NCI-H2107 treated with DMSO at 0.1 percent for 48 hours (cell line): ENCODE data around the gene FAM184B.

Experiments
- DNase-seq: peaks from one replicate; lab custom pipeline; 2025; ENCODE audit not compliant: unreplicated experiment; lab: John Stamatoyannopoulos, UW

FAM184B gene

GRCh38 chr4:17642398-17642783, 139.0 kb downstream of the FAM184B start:
- DNase-seq = no peak

- no peak for DNase-seq
Observed at GRCh38 chr4:17639136-17639535, 142.3 kb downstream of the FAM184B start.

GRCh38 chr4:17636696-17637622, 144.5 kb downstream of the FAM184B start:
- DNase-seq = peak; percentile 2

GRCh38 chr4:17636341-17636695, 145.1 kb downstream of the FAM184B start:
- no peak for DNase-seq

GRCh38 chr4:17635056-17635455, 146.4 kb downstream of the FAM184B start:
- no peak for DNase-seq

- no peak for DNase-seq
Observed at GRCh38 chr4:17633600-17633999, 147.8 kb downstream of the FAM184B start.

- no peak for DNase-seq
Observed at GRCh38 chr4:17630228-17630627, 151.2 kb downstream of the FAM184B start.

- DNase-seq = no peak
Observed at GRCh38 chr4:17624821-17625220, 156.6 kb downstream of the FAM184B start.

- no peak for DNase-seq
Observed at GRCh38 chr4:17623451-17624001, 157.9 kb downstream of the FAM184B start.

GRCh38 chr4:17619416-17620105, 161.9 kb downstream of the FAM184B start:
- DNase-seq = no peak

- no peak for DNase-seq
Observed at GRCh38 chr4:17618926-17619325, 162.5 kb downstream of the FAM184B start.

GRCh38 chr4:17616283-17616682, 165.1 kb downstream of the FAM184B start:
- DNase-seq = no peak

GRCh38 chr4:17614416-17615299, 166.8 kb downstream of the FAM184B start, which contains the start of gene MED28:
MED28 (plus strand) TSS chr4:17614641; CDS start chr4:17614655, 14 bp downstream.
- DNase-seq = peak; percentile 82

GRCh38 chr4:17613761-17614415, 167.5 kb downstream of the FAM184B start:
- DNase-seq = no peak

- no peak for DNase-seq
Observed at GRCh38 chr4:17605236-17605635, 176.2 kb downstream of the FAM184B start.

GRCh38 chr4:17599826-17600225, 181.6 kb downstream of the FAM184B start:
- no peak for DNase-seq

GRCh38 chr4:17597517-17597916, 183.9 kb downstream of the FAM184B start:
- no peak for DNase-seq

GRCh38 chr4:17595471-17596005, 185.9 kb downstream of the FAM184B start:
- DNase-seq = no peak

- no peak for DNase-seq
Observed at GRCh38 chr4:17589355-17589754, 192.1 kb downstream of the FAM184B start.
